A549 (cell line): Measurements from ENCODE around the gene IREB2. TPM values are rescaled to one million over a fixed set of nuclear protein-coding genes. Genes with fewer than 3 reads are reported as not detected.
A peak's percentile ranks its signal among the peaks of the same experiment; 100 is the strongest.

Experiments
- ATAC-seq, 2 experiments: fragments of 200-7000 bp in 1 of 2; fragments of >200 bp in 1 of 2; cut with Nextera tagmentation in 1 of 2; cut with Tn5 transposase in 1 of 2; 3 replicates each; pipeline versions ENCODE4 v1.8.0 to v1.9.1; 2018 to 2020; ENCODE audit warnings: mild to moderate bottlenecking in 1 of 2, moderate library complexity in 1 of 2
- CTCF ChIA-PET: fragments of 300-600 bp; sonication (Branson Sonifier 250); formaldehyde crosslinking; extraction: SDS; loops from one replicate; lab custom pipeline; 2021; ENCODE audit warnings: antibody characterized with exemption, inconsistent platforms; lab: Yijun Ruan, JAX
- POLR2A ChIA-PET: fragments of 350-600 bp; formaldehyde crosslinking; extraction: SDS; loops from one replicate; lab custom pipeline; 2021; ENCODE audit warnings: antibody characterized with exemption, inconsistent platforms; lab: Yijun Ruan, JAX
- DNase-seq, 2 experiments: peaks; one replicate each; pipeline versions ENCODE4 v3.0.0 to v3.0.0-alpha.2; 2011 to 2016; ENCODE audit warnings: low read depth in 1 of 2, low spot score in 1 of 2
- FAIRE-seq: peaks from 2 replicates; lab custom pipeline; 2011; peaks lifted over from hg19 to GRCh38; lab: Jason Lieb, UNC
- H3K27ac ChIP-seq, 2 experiments: fragments of >200 bp; sonication (Bioruptor Twin); formaldehyde crosslinking; 3 replicates each; pipeline ENCODE4 v1.5.1; 2016 to 2017
- H3K4me1 ChIP-seq: fragments of >200 bp; sonication (Bioruptor Twin); formaldehyde crosslinking; 3 replicates; pipeline ENCODE4 v1.6.1; 2016
- H3K4me2 ChIP-seq: fragments of >200 bp; sonication (Bioruptor Twin); formaldehyde crosslinking; 3 replicates; pipeline ENCODE4 v1.6.1; 2016
- H3K4me3 ChIP-seq: fragments of >200 bp; sonication (Bioruptor Twin); formaldehyde crosslinking; 3 replicates; pipeline ENCODE4 v1.5.1; 2016
- H3K9me3 ChIP-seq: fragments of >200 bp; sonication (Bioruptor Twin); formaldehyde crosslinking; 3 replicates; pipeline ENCODE4 v1.6.1; 2016
- ATOH8 ChIP-seq: fragments of 250-450 bp; sonication (Bioruptor Pico); IDR thresholded peaks from 2 replicates; pipeline ENCODE4 v1.5.0; 2020; ENCODE audit warnings: low read depth, mild to moderate bottlenecking, moderate library complexity
- BHLHE40 ChIP-seq: IDR thresholded peaks from 2 replicates; pipeline ENCODE4 v1.6.1; 2012; ENCODE audit warnings: low read depth, low read length, inconsistent platforms
- CBX8 ChIP-seq: fragments of 200-600 bp; sonication (generic); IDR thresholded peaks from 2 replicates; pipeline ENCODE4 v1.6.1; 2016
- CHD2 ChIP-seq: fragments of 150-350 bp; IDR thresholded peaks from 2 replicates; pipeline ENCODE4 v1.6.1; 2014; ENCODE audit warnings: low read length; ENCODE audit not compliant: partially characterized antibody
- E2F6 ChIP-seq: IDR thresholded peaks from 2 replicates; pipeline ENCODE4 v1.6.1; 2012; ENCODE audit warnings: low read depth, borderline replicate concordance
- EHF ChIP-seq: fragments of 250-450 bp; sonication (Bioruptor Pico); IDR thresholded peaks from 2 replicates; pipeline ENCODE4 v1.5.0; 2020; ENCODE audit warnings: mild to moderate bottlenecking
- EHMT2 ChIP-seq: fragments of 200-600 bp; sonication (generic); IDR thresholded peaks from 2 replicates; pipeline ENCODE4 v1.6.1; 2016; ENCODE audit warnings: antibody characterized with exemption, low read depth, mild to moderate bottlenecking, moderate library complexity
- FOSB ChIP-seq: fragments of 250-450 bp; sonication (Bioruptor Pico); IDR thresholded peaks from 2 replicates; pipeline ENCODE4 v1.5.0; 2020; ENCODE audit warnings: mild to moderate bottlenecking, moderate library complexity
- FOXS1 ChIP-seq: fragments of 250-450 bp; sonication (Bioruptor Pico); IDR thresholded peaks from 2 replicates; pipeline ENCODE4 v1.5.0; 2020; ENCODE audit warnings: mild to moderate bottlenecking, moderate library complexity
- HOXB5 ChIP-seq: fragments of 250-450 bp; sonication (Bioruptor Pico); IDR thresholded peaks from 2 replicates; pipeline ENCODE4 v1.5.0; 2020; ENCODE audit warnings: mild to moderate bottlenecking, moderate library complexity
- JUN ChIP-seq, 2 experiments: fragments of >200 bp; sonication (Bioruptor Twin); formaldehyde crosslinking; IDR thresholded peaks; 2 replicates in 1 of 2; 3 replicates in 1 of 2; pipeline ENCODE4 v1.6.1; 2016 to 2017
- KDM5A ChIP-seq: fragments of 200-600 bp; sonication (generic); IDR thresholded peaks from 2 replicates; pipeline ENCODE4 v1.6.1; 2016; ENCODE audit warnings: antibody characterized with exemption, mild to moderate bottlenecking
- MAFK ChIP-seq: fragments of 450-650 bp; IDR thresholded peaks from 2 replicates; pipeline ENCODE4 v1.6.1; 2014; ENCODE audit not compliant: partially characterized antibody
- MYC ChIP-seq: IDR thresholded peaks from 2 replicates; pipeline ENCODE4 v1.6.1; 2012; ENCODE audit warnings: mild to moderate bottlenecking, inconsistent platforms, low read length, improper control_type of control experiment, borderline replicate concordance
- NFE2L2 ChIP-seq: fragments of 150-350 bp; conservative IDR thresholded peaks from 2 replicates; pipeline ENCODE4 v1.6.1; 2014; ENCODE audit warnings: low read length
- PHF8 ChIP-seq: fragments of 200-600 bp; sonication (generic); IDR thresholded peaks from 2 replicates; pipeline ENCODE4 v1.6.1; 2016; ENCODE audit warnings: low read depth, mild to moderate bottlenecking, antibody characterized with exemption, moderate library complexity, borderline replicate concordance
- POLR2A ChIP-seq: IDR thresholded peaks from 2 replicates; pipeline ENCODE4 v1.6.1; 2012; ENCODE audit warnings: mild to moderate bottlenecking, low read length
- RFX5 ChIP-seq: fragments of 450-650 bp; IDR thresholded peaks from 2 replicates; pipeline ENCODE4 v1.7.1; 2014; ENCODE audit warnings: antibody characterized with exemption, mild to moderate bottlenecking, moderate library complexity
- SREBF2 ChIP-seq: fragments of 450-650 bp; IDR thresholded peaks from 2 replicates; pipeline ENCODE4 v1.6.1; 2014; ENCODE audit warnings: mild to moderate bottlenecking, moderate library complexity
- TP53 ChIP-seq: fragments of 250-450 bp; sonication (Bioruptor Pico); IDR thresholded peaks from 2 replicates; pipeline ENCODE4 v1.5.0; 2021; ENCODE audit warnings: mild to moderate bottlenecking, moderate library complexity
- USF2 ChIP-seq: fragments of 450-650 bp; IDR thresholded peaks from 2 replicates; pipeline ENCODE4 v1.6.1; 2014; ENCODE audit warnings: antibody characterized with exemption
- ZC3H11A ChIP-seq: fragments of 450-650 bp; IDR thresholded peaks from 2 replicates; pipeline ENCODE4 v1.6.1; 2014; ENCODE audit warnings: antibody characterized with exemption, mild to moderate bottlenecking
- WGBS: methylation state at CpG from one replicate; pipeline ENCODE4 v1.1.6; 2017; ENCODE audit errors: missing lambda C conversion rate; 5-methylcytosine and 5-hydroxymethylcytosine counted together
- polyA plus RNA-seq, 4 experiments: library from polyadenylated mRNA; depleted of rRNA in 3 of 4; stranded (reverse); fragments of >200 nt; fragmentation: RNase III in 1 of 4; extraction: RNeasy Plus Mini Kit Qiagen cat#74134 plus additional on column Dnase treatment in 1 of 4; gene quantifications; 2 replicates in 3 of 4; 3 replicates in 1 of 4; pipeline ENCODE4 v1.2.3, GENCODE V29; 2011 to 2017
- TF ChIP-seq, protein P1 (sequence below): fragments of 150-350 bp; IDR thresholded peaks from 2 replicates; pipeline ENCODE4 v1.6.1; 2014; ENCODE audit warnings: low read depth, mild to moderate bottlenecking, low read length
- TF ChIP-seq, protein P2 (sequence below): IDR thresholded peaks from 2 replicates; pipeline ENCODE4 v1.6.1; 2012
- TF ChIP-seq, protein P3 (sequence below): IDR thresholded peaks from 2 replicates; pipeline ENCODE4 v1.6.1; 2012

The IREB2 gene
- polyA plus RNA-seq, 2 of the 4 experiments (the other 2 are of a cell fraction) = 37.3 to 78.1 TPM

GRCh38 chr15:78501857-78502256, 63.8 kb downstream of the IREB2 start:
- ChIA-PET CTCF (interaction anchor here (0.9 kb wide), 1 partner anchor 79 kb away, joined by 3 read pairs; no protein-coding TSS in a partner anchor), POLR2A (interaction anchor here (1.2 kb wide), 1 partner anchor 38 kb away, joined by 3 read pairs; no protein-coding TSS in a partner anchor)
- no peak for ATAC-seq
- H3K4me2 ChIP-seq = no peak overlapping the region
- H3K9me3 ChIP-seq = 0 out of 3 replicates have a peak, but pooled peaks cover 3% of the 10 kb centered on the region
- TF ChIP-seq HOXB5 (CRISPR knock-in tag) (no peak), CBX8 (no peak), TP53 (CRISPR knock-in tag) (no peak), USF2 (no peak), BHLHE40 (no peak)
- TF ChIP-seq, protein P1, sequence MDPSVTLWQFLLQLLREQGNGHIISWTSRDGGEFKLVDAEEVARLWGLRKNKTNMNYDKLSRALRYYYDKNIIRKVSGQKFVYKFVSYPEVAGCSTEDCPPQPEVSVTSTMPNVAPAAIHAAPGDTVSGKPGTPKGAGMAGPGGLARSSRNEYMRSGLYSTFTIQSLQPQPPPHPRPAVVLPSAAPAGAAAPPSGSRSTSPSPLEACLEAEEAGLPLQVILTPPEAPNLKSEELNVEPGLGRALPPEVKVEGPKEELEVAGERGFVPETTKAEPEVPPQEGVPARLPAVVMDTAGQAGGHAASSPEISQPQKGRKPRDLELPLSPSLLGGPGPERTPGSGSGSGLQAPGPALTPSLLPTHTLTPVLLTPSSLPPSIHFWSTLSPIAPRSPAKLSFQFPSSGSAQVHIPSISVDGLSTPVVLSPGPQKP = no peak
- H3K27ac ChIP-seq = no peak overlapping the region
- no peak overlapping the region for H3K4me3 ChIP-seq
- H3K4me1 ChIP-seq = 0 out of 3 replicates have a peak, but pooled peaks cover 3% of the 10 kb centered on the region
- WGBS = 93% methylated on average over 4 of the region's 4 CpGs
- DNase-seq = no peak
- FAIRE-seq = no peak

- no peak for TF ChIP-seq MAFK
- no peak for TF ChIP-seq SREBF2
- no peak for TF ChIP-seq CHD2
- TF ChIP-seq EHMT2 = no peak
- TF ChIP-seq NFE2L2 = no peak
- TF ChIP-seq ATOH8 (CRISPR knock-in tag) = no peak
- TF ChIP-seq FOSB (CRISPR knock-in tag) = no peak
- TF ChIP-seq TP53 (CRISPR knock-in tag) = no peak
- TF ChIP-seq ZC3H11A = no peak
- TF ChIP-seq, protein P2, sequence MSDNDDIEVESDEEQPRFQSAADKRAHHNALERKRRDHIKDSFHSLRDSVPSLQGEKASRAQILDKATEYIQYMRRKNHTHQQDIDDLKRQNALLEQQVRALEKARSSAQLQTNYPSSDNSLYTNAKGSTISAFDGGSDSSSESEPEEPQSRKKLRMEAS = no peak
- CTCF ChIA-PET = interaction anchor here (0.9 to 1.3 kb wide), 2 partner anchors 79 to 195 kb away, joined by 3 read pairs; no protein-coding TSS in a partner anchor
- POLR2A ChIA-PET = interaction anchor here (0.6 to 1.2 kb wide), 2 partner anchors 9 to 37 kb away, joined by 3 read pairs; no protein-coding TSS in a partner anchor
- no peak for ATAC-seq
- no peak overlapping the region for H3K27ac ChIP-seq
- no peak for DNase-seq
- H3K4me2 ChIP-seq = no peak overlapping the region
- 0 out of 3 replicates have a peak, but pooled peaks cover 3% of the 10 kb centered on the region for H3K4me1 ChIP-seq
- no peak overlapping the region for H3K4me3 ChIP-seq
- 94% methylated on average over 2 of the region's 2 CpGs for WGBS
- H3K9me3 ChIP-seq = 0 out of 3 replicates have a peak, but pooled peaks cover 3% of the 10 kb centered on the region
- no peak for FAIRE-seq
Observed at GRCh38 chr15:78502641-78503040, 64.6 kb downstream of the IREB2 start.

DNA sequence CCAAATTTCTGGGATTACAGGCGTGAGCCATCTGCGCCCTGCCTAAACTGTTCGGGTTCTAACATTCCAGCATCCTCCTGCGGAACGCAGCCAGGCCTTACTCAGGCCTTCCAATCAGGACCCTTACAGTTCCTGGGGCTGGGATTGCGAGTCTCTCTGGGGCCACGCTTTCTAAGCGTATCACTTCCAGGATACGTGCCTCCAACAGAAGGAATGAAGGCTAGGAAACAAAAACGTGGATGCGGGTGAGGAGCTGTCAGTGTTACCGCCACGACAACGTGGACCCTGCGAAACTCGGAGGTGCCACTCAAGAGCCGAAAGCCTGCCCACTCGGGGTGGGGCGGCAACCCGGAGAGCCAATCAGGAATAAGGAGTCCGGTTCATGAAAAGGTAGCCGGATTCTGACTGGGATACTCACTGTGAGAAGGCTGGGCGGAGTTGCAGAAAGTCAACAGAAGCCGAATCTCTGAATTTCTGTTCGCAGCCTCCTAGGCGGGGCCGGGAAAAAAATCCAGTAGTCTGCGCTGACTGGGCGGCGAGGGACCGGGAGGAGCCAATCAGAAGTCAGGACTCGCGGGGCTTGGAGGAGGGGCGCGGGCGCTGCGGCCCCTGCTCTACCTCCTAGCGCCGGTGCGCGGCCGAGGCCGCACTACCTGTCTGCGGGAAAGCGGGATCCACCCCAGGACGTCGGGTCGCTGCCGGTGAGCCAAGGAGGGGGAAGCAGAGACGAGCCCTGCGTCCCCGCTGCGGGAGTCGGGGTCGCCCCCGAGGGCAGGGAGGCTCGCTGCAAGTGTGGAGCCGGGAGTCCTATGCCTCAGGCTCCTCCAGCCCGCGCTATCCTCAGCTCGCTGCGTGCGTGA, 69.2 kb downstream of the IREB2 start, which contains the start of gene HYKK:
HYKK (plus strand) TSS at position 607 of the 860 bp plus-strand sequence. CDS start 5,512 bp downstream, outside the sequence.
- FAIRE-seq (peak; percentile 70), ATAC-seq (peak; percentile 96 to 97), DNase-seq (peak; percentile 98 to 99)
- CTCF ChIA-PET = interaction anchor here (0.9 to 1.9 kb wide), 5 partner anchors 10 to 199 kb away, joined by 3 to 6 read pairs (median 3); partner anchors contain the start of gene CHRNA5
- Histone ChIP-seq H3K4me2 (peak within 1 kb of the TSS; percentile 87), H3K27ac (peak within 1 kb of the TSS; percentile 70 to 84), H3K9me3 (no peaks in the 10 kb centered on the region), H3K4me1 (peaks cover 10% of the 10 kb centered on the region; the same call in 2 of the 3 replicates), H3K4me3 (peak within 1 kb of the TSS; percentile 71)
- WGBS = 1% methylated on average over 56 of the region's 63 CpGs
- POLR2A ChIA-PET = interaction anchor here (0.6 to 2.2 kb wide), 6 partner anchors 13 to 208 kb away, joined by 3 to 20 read pairs (median 3); partner anchors contain the start of genes CHRNA5, IREB2, PSMA4 and SKIC8
- TF ChIP-seq KDM5A (0 out of 2 replicates have a peak, but pooled peaks have one; percentile 45), JUN (IDR thresholded peaks at IDR 0.05) (peak in 1 of 2 experiments; percentile 50; a peak in 1 of 5 replicates), PHF8 (peak; percentile 66; the same call in 1 of the 2 replicates), POLR2A (peak; percentile 87), RFX5 (peak; percentile 73; the same call in 1 of the 2 replicates), FOXS1 (no peak), EHF (CRISPR knock-in tag) (no peak), MYC (peak; percentile 53; the same call in 1 of the 2 replicates), E2F6 (peak; percentile 54; the same call in 1 of the 2 replicates)
- TF ChIP-seq, protein P2 = peak; percentile 77
- TF ChIP-seq, protein P3, sequence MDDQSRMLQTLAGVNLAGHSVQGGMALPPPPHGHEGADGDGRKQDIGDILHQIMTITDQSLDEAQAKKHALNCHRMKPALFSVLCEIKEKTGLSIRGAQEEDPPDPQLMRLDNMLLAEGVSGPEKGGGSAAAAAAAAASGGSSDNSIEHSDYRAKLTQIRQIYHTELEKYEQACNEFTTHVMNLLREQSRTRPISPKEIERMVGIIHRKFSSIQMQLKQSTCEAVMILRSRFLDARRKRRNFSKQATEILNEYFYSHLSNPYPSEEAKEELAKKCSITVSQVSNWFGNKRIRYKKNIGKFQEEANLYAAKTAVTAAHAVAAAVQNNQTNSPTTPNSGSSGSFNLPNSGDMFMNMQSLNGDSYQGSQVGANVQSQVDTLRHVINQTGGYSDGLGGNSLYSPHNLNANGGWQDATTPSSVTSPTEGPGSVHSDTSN = peak; percentile 90
